ENCODE results near the gene SV2B. TPM values are rescaled to one million over a fixed set of nuclear protein-coding genes. Genes with fewer than 3 reads are reported as not detected.

Gene SV2B
- total RNA-seq, 1 experiment from 2014 or later: not detected

DNA sequence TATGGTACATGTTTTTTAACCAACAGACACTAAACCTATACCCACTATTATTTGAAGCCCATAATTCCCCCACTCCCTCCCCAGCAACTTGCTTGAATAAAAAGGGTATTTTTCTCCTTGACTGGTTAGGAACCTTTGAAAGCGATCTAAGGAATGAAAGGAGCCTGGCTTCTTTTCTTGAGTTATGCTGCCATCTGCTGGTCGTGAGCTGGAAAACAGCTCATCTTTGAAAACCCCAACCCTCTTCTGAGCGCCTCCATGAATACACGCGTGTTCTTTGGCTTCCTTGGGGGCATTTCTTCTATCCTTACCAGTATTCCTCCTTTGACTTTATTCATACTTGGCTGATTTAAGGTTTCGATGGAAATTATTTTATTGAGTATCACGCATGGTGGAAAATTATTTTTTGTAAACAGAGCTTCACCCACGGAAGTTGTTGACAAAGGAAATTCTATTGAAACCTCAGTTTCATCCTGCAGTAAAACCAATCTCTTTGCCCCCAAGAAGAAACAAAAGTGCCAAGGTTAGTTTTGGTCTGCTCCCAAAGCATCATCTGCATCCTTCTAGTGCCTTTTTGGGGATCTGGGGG lies 171.6 kb downstream of the SV2B start:
- POLR2A ChIA-PET (ENCODE audit: unreplicated experiment): interaction anchor here (0.7 to 0.9 kb wide), 2 partner anchors 25 to 1178 kb away, joined by 4 to 25 read pairs; no protein-coding TSS in a partner anchor
- Histone ChIP-seq H2AFZ (no peak overlapping the region), H3K4me2 (no peak overlapping the region), H3K4me3 (no peak overlapping the region), H3K79me2 (ENCODE audit: low read depth) (no peaks in the 10 kb centered on the region), H3K9me3 (ENCODE audit: insufficient read depth, low read depth) (0 out of 2 replicates have a peak, but pooled peaks cover 7% of the 10 kb centered on the region), H4K20me1 (ENCODE audit: insufficient read depth) (no peaks in the 10 kb centered on the region), H3K4me1 (replicated peaks; ENCODE audit: insufficient read depth) (no peaks in the 10 kb centered on the region), H3K27ac (no peak overlapping the region), H3K27me3 (ENCODE audit: insufficient read depth, low read depth) (peaks cover 15% of the 10 kb centered on the region; the same call in 1 of the 2 replicates), H3K9me2 (ENCODE audit: insufficient read depth) (no peaks in the 10 kb centered on the region), H3F3A (ENCODE audit: insufficient read depth, low read depth) (no peaks in the 10 kb centered on the region), H3K36me3 (ENCODE audit: low read depth) (no peaks in the 10 kb centered on the region)
- TF ChIP-seq EZH2 (IDR thresholded peaks at IDR 0.05; ENCODE audit: low read depth): no peak
- TF ChIP-seq, protein P1, sequence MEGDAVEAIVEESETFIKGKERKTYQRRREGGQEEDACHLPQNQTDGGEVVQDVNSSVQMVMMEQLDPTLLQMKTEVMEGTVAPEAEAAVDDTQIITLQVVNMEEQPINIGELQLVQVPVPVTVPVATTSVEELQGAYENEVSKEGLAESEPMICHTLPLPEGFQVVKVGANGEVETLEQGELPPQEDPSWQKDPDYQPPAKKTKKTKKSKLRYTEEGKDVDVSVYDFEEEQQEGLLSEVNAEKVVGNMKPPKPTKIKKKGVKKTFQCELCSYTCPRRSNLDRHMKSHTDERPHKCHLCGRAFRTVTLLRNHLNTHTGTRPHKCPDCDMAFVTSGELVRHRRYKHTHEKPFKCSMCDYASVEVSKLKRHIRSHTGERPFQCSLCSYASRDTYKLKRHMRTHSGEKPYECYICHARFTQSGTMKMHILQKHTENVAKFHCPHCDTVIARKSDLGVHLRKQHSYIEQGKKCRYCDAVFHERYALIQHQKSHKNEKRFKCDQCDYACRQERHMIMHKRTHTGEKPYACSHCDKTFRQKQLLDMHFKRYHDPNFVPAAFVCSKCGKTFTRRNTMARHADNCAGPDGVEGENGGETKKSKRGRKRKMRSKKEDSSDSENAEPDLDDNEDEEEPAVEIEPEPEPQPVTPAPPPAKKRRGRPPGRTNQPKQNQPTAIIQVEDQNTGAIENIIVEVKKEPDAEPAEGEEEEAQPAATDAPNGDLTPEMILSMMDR (conservative IDR thresholded peaks at IDR 0.05): peak; percentile 87
- peak in 1 of 2 experiments; percentile 34 for DNase-seq
- intact Hi-C loops (cut with micrococcal nuclease; ENCODE audit: unreplicated experiment): loop anchor here (1.0 to 5.0 kb wide), 3 partner anchors 215 to 978 kb away; no protein-coding TSS in a partner anchor
- CTCF ChIA-PET: interaction anchor here (0.6 to 2.2 kb wide), 4 partner anchors 216 to 596 kb away, joined by 3 to 10 read pairs (median 4); partner anchors contain the start of gene MAN2A2
- BruUV-seq (replicated peaks): no TSS peak

DNA sequence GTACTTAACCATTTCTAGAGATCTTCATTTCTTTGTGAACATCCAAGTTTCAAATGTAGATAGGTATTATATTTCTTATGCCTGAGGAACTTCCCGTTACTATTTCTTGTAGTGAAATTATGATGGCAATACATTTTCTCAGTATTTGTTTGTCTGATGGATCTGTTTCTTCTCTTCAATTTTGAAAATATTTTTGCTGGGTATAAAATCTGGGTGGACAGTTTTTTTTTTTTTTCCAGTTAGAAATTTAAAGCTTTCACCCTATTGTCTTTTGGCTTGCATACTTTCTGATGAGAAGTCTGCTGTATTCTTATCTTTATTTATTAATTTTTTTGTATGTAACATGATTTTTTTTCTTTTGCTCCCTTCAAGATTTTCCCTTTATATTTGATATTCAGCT lies 175.8 kb downstream of the SV2B start:
- no peak overlapping the region for H3K4me2 ChIP-seq
- no peaks in the 10 kb centered on the region for H3K9me2 ChIP-seq (ENCODE audit: insufficient read depth)
- ChIA-PET POLR2A (ENCODE audit: unreplicated experiment) (no interaction called here), CTCF (no interaction called here)
- H2AFZ ChIP-seq: no peak overlapping the region
- BruUV-seq (replicated peaks): no TSS peak
- no peak overlapping the region for H3K27ac ChIP-seq
- H3K27me3 ChIP-seq (ENCODE audit: insufficient read depth, low read depth): peaks cover 19% of the 10 kb centered on the region; the same call in 1 of the 2 replicates
- no peaks in the 10 kb centered on the region for H4K20me1 ChIP-seq (ENCODE audit: insufficient read depth)
- H3K9me3 ChIP-seq (ENCODE audit: insufficient read depth, low read depth): 0 out of 2 replicates have a peak, but pooled peaks cover 7% of the 10 kb centered on the region
- no peaks in the 10 kb centered on the region for H3K4me1 ChIP-seq (replicated peaks; ENCODE audit: insufficient read depth)
- intact Hi-C loops (cut with micrococcal nuclease; ENCODE audit: unreplicated experiment): no loop called here
- H3K79me2 ChIP-seq (ENCODE audit: low read depth): no peaks in the 10 kb centered on the region
- TF ChIP-seq EZH2 (IDR thresholded peaks at IDR 0.05; ENCODE audit: low read depth): no peak
- TF ChIP-seq, protein P1 (conservative IDR thresholded peaks at IDR 0.05): no peak
- H3K4me3 ChIP-seq: no peak overlapping the region
- H3F3A ChIP-seq (ENCODE audit: insufficient read depth, low read depth): no peaks in the 10 kb centered on the region
- no peaks in the 10 kb centered on the region for H3K36me3 ChIP-seq (ENCODE audit: low read depth)
- DNase-seq: no peak

DNA sequence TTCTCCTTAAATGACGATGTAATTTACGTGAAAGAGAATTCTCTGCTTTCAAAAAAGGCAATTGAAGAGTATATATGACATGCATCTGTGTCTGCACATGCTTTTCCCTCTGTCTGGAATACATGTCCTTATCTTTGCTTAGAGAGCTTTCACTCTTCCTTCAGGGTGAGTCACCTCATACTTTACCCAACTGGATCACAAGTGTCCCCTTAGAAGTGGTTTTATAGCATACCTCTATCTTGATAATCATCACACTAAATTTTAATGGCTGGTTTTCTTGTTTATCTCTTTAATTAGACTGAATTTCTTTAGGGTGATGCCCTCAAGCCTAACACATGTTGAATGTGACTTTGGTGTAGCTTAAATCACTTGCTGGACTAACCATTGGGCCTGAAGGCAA lies 178.9 kb downstream of the SV2B start:
- H3K9me3 ChIP-seq (ENCODE audit: insufficient read depth, low read depth): 0 out of 2 replicates have a peak, but pooled peaks cover 7% of the 10 kb centered on the region
- TF ChIP-seq EZH2 (IDR thresholded peaks at IDR 0.05; ENCODE audit: low read depth): no peak
- TF ChIP-seq, protein P1 (conservative IDR thresholded peaks at IDR 0.05): no peak
- no peak overlapping the region for H3K4me2 ChIP-seq
- H3K4me3 ChIP-seq: no peak overlapping the region
- H4K20me1 ChIP-seq (ENCODE audit: insufficient read depth): no peaks in the 10 kb centered on the region
- H3K4me1 ChIP-seq (replicated peaks; ENCODE audit: insufficient read depth): no peaks in the 10 kb centered on the region
- no TSS peak for BruUV-seq (replicated peaks)
- H2AFZ ChIP-seq: no peak overlapping the region
- H3F3A ChIP-seq (ENCODE audit: insufficient read depth, low read depth): no peaks in the 10 kb centered on the region
- ChIA-PET POLR2A (ENCODE audit: unreplicated experiment) (no interaction called here), CTCF (no interaction called here)
- no peak for DNase-seq
- no peaks in the 10 kb centered on the region for H3K36me3 ChIP-seq (ENCODE audit: low read depth)
- no peaks in the 10 kb centered on the region for H3K9me2 ChIP-seq (ENCODE audit: insufficient read depth)
- H3K79me2 ChIP-seq (ENCODE audit: low read depth): no peaks in the 10 kb centered on the region
- H3K27me3 ChIP-seq (ENCODE audit: insufficient read depth, low read depth): peaks cover 36% of the 10 kb centered on the region
- H3K27ac ChIP-seq: no peak overlapping the region
- intact Hi-C loops (cut with micrococcal nuclease; ENCODE audit: unreplicated experiment): no loop called here
